Myocyte (in vitro differentiated cells): ENCODE results near the gene APPBP2. TPM values are rescaled to one million over a fixed set of nuclear protein-coding genes. Genes with fewer than 3 reads are reported as not detected.
A peak's percentile ranks its signal among the peaks of the same experiment; 100 is the strongest.
"Not testable (repeated sequence)": the region's sequence is repeated elsewhere in the genome, so short reads cannot be mapped to it uniquely, and the experiment has no call there.

Experiments used
- DNase-seq: peaks from one replicate; pipeline ENCODE4 v3.0.0-alpha.2; 2012; ENCODE audit warnings: low read depth
- total RNA-seq: library from RNA; depleted of rRNA; stranded (reverse); fragments of >200 nt; gene quantifications from 2 replicates; pipeline ENCODE4 v1.2.3, GENCODE V29; 2014

APPBP2 gene
- total RNA-seq, 1 donor from 2014 or later = 41.8 TPM

DNA sequence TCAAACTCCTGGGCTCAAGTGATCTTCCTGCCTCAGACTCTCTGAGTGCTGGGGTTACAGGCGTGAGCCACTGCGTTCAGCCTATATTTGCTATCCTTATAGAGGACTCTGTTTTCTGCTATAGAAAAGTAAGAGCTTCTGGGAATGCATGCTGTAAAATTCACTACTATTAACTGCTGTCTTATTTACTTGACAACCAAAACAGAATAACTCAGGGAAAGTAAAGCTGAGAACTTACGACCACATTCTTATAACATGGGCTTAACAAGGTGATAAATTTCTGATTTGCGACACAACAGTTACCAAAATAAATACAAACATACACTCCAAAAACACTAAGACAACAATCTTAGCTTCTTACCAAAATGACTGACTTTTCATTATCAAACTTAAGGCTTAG, 23.9 kb downstream of the APPBP2 start:
- no peak for DNase-seq

GRCh38 chr17:60501589-60501988, 24.5 kb downstream of the APPBP2 start:
- DNase-seq = no peak

DNA sequence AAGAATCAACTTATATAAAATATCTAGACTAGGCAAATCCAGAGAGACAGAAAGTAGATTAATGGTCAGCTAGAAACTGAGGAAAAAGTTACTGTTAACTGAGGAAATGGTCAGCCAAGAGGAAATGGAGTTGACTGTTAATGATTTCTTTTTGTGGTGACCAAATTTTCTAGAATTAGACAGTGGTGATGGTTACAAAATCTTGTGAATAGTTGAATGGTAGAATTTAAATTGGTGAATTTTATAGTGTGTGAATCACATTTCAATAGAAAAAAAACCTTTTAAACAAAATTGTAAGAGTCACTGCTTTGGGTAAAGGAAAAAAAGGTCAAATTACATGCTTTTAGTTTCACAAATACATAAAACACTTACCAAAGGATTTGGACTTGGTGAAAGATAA, 30.0 kb downstream of the APPBP2 start:
- no peak for DNase-seq

- DNase-seq = no peak
These were observed 30.8 kb downstream of the APPBP2 start for GRCh38 chr17:60495260-60495659.

DNA sequence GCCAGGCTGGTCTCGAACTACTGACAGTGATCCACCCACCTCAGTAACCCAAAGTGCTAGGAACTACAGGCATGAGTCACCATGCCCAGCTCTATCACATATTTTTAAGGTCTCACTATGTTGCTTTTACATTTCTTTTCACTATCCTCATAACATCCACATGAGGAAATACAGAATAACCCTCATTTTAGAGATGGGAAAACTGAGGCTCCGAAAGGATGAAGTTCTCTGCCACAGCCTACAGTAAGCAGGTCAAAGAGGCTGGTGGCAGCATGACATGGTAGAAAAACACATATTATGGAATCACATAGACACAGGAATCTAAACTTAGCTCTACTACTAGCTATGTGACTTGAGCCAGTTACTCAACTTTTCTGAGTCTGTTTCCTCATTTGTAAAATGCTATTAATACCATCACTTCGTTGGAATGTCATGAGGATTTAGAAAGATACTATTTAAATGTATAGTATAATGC, 32.2 kb downstream of the APPBP2 start:
- no peak for DNase-seq

GRCh38 chr17:60491771-60492170, 34.3 kb downstream of the APPBP2 start:
- DNase-seq = no peak

- DNase-seq = not testable (repeated sequence)
These were observed 35.4 kb downstream of the APPBP2 start for GRCh38 chr17:60490594-60490993.

GRCh38 chr17:60481604-60482003, 44.4 kb downstream of the APPBP2 start:
- peak; percentile 33 for DNase-seq

DNA sequence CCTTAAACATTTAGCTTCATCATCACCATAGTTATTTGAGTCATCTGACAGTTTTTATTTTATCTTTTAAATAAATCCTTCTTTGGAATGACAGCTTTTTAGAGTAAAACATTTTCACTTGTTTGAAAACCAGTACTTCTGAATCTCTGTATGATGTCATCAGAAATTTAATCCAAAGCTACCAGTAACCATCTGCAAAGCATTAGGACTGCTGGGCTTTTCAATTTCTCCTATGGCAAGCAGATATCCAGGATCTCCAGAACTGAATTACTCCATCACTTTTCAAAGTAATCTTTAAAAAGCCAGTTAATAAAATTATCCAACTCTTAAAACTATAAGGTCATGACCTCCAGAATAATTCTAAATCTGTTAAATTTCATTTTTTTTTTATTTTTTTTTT, 52.3 kb downstream of the APPBP2 start:
- DNase-seq = peak; percentile 24

DNA sequence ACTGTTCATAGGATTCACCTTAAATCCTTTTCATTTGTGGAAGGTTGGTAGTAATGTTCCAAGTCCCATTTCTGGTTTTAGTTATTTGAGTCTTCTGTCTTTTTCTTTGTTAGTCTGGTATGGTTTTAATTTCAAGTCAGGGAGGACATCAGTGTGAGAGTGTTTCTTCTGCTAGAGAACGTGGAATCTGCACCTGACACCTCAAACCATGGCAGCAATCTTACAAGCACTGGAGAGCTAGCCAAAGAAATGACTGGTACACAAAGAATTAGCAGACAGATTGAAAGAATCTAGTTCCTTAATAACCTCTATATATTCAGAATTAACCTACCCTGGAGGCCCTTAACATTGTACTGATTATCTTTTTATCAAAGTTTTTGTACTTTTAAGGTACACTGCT, 53.6 kb downstream of the APPBP2 start:
- peak; percentile 26 for DNase-seq

GRCh38 chr17:60471451-60471850, 54.6 kb downstream of the APPBP2 start:
- DNase-seq = no peak

DNA sequence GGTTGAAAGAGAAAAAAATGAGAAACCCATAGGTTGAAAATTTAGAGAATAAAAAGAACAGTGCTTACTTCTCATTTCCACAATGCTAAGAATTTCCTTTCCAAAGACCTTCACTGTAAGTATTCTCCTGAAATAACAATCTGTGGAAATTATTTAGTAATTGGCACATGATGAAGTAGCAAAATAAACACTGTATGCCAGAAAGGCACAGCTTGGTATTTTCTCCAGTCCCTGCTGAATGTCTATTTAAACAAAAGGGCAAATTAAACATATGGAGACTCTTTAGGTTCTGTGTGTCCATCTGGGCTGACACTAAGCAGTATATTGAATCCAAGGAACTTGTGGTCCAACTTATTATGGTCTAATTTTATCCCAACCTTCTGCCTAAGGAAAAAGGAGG, 57.7 kb downstream of the APPBP2 start:
- no peak for DNase-seq

DNA sequence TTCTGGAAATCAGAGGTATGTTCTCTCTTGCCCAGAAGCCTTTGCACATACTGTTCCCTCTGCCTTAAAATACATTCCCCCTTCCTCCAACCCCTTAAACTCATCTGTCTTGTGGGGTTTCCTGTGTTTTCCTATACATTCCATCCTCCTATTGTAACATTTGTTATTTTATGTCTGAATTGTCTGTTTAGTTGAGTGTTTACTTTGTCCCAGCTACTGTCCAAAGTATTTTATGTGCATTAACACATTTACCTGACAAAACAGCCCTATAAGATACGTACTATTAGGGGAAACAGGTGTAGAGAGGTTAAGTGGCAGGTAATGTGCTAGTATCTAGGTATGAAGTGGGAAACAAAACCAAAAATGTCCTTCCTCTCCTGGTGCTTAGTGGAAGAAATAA, 61.7 kb downstream of the APPBP2 start:
- DNase-seq = no peak

- peak; percentile 40 for DNase-seq
These were observed 62.7 kb downstream of the APPBP2 start for GRCh38 chr17:60463157-60463835.

GRCh38 chr17:60461584-60461983, 64.5 kb downstream of the APPBP2 start:
- no peak for DNase-seq

- no peak for DNase-seq
These were observed 68.9 kb downstream of the APPBP2 start for GRCh38 chr17:60457148-60457547.

DNA sequence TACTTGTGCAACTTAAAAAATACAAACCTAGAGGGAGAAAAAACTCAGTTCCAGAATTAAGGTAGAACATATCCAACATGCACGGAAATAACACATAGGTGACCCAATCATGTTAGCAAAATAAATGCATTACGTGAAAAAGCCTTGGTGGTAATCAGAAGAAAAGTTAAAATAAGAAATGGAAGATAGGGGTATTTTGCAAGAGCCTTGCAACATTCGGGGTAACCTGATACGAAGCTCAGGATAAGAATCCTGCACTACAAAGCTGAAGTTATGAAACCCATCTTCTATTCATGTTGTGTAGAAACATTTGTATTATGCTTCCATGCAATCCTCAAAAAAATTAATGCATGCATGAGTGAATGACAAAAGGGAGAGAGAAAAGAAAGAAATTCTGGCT, 70.7 kb downstream of the APPBP2 start:
- no peak for DNase-seq

DNA sequence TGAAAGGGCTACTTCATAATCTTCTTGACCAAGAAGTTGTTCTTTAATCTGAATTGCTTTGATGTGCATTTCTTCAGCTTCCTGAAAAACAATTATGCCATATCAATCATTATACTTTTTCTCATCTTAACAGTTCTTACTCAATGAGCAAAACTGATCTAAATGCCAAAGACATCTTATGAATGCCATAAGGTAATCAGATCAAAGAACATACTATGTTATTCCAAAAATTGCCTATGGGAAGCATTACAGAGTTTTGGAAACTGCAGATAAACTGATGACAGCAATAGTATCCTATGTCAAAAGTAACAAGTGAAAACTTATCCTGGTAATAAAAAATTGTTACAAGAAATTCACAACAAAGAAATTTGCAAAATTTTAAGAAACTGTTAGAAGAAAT, 74.1 kb downstream of the APPBP2 start:
- no peak for DNase-seq

- DNase-seq = no peak
These were observed 75.0 kb downstream of the APPBP2 start for GRCh38 chr17:60451071-60451470.

DNA sequence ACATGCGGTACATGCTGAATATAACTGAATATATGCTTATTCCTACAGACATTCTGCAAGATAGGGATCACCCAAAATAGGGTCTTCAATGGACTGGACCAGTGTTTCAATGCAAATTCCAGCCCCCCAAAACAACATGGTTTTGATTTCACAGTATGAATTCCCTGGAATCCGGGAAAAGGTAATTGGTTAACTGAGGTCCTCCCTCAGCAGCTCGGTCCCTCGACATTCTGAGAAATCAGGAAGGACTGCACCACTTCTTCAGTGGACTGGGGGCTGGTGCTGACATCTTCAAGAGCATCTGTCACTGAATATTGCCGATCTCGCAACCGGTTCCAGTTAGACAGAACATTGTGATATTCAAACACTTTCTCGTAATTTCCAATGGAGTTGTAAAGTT, 78.7 kb downstream of the APPBP2 start:
- no peak for DNase-seq

- no peak for DNase-seq
These were observed 80.9 kb downstream of the APPBP2 start for GRCh38 chr17:60445144-60445543.

DNA sequence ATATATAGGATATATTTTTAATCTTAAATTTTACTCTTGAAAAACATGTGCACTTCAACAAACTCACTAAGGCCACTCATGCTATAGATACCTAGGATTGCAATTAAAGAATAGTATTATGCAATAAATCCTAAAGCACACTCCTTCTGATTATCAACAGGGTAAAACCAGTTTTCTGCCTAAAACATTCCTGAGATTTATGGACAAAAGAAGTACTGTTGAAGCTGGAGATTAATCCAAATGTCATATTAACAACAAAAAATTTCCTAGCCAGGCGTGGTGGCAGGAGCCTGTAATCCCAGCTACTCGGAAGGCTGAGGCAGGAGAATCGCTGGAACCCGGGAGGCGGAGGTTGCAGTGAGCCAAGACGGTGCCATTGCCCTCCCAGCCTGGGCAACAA, 82.3 kb downstream of the APPBP2 start:
- DNase-seq = no peak
